Astrocyte of the cerebellum (primary cell): Measurements from ENCODE around the gene MAG.

Experiments used
- DNase-seq: peaks from one replicate; pipeline ENCODE4 v3.0.0-alpha.2; 2011; ENCODE audit warnings: low read depth
- H3K4me3 ChIP-seq: 2 replicates; pipeline ENCODE4 v1.5.1; 2011; ENCODE audit warnings: mild to moderate bottlenecking, low read depth, low read length, moderate library complexity
- CTCF ChIP-seq: IDR thresholded peaks from 2 replicates; pipeline ENCODE4 v1.5.1; 2012; ENCODE audit warnings: low read length, low read depth, moderate library complexity, mild to moderate bottlenecking; ENCODE audit errors: missing control alignments
- in situ Hi-C: cut with HindIII; loops from 2 replicates; pipeline ENCODE4 v1.10.0; 2017; ENCODE audit warnings: low sequenced_read_pairs

MAG gene

GRCh38 chr19:35290381-35291127, 1.4 kb upstream of the MAG start:
- H3K4me3 ChIP-seq: no peak overlapping the region
- TF ChIP-seq CTCF: no peak
- no peak for DNase-seq
- in situ Hi-C loops: no loop called here

GRCh38 chr19:35291259-35291658, 702 bp upstream of the MAG start:
- no peak for DNase-seq
- no peak overlapping the region for H3K4me3 ChIP-seq
- no peak for TF ChIP-seq CTCF
- in situ Hi-C loops: no loop called here

DNA sequence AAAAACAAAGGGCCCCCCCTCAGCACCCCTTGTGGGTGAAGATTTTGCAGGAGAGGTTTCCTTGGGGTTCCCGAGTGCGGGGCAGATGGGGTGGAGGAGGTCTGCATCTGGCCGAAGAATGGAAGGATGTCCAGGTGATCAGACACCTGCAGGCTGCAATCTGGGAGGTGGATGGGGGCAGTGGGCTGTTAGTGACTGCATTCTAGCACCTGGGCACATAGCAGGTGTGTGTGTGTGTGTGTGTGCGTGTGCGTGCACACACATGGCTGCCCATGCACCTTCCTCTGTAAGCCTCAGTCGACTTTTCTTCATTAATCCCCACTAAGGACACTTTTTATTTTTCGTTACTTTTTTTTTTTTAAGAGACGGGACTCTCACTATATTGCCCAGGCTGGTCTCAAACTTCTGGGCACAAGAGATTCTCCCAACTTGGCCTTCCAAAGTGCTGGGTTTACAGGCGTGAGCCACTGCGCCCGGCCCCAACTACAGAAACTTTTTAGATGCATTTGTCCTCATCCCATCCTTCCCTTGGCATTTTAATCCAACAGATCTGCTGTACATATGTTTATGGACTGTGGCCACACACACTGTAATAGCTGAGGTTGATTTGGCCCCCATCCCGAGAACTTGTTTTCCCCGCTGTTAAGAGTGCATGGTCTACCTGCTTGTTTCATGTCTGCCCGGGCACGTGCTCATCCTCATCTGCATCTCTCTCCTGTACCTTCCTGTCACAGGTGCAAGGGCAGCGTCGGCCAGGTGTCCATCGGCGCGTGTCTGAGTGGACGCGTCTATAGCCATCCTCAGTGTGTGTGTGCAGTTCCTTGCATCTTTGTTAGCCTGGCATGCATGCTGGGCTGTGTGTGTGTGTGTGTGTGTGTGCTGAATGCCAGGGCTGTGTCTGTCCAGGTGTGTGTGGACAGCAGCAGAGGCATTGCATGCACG, 731 bp downstream of the MAG start:
- DNase-seq: no peak
- H3K4me3 ChIP-seq: no peak overlapping the region
- in situ Hi-C loops: no loop called here
- no peak for TF ChIP-seq CTCF

GRCh38 chr19:35293363-35293739, 1.4 kb downstream of the MAG start:
- no peak for TF ChIP-seq CTCF

GRCh38 chr19:35293808-35294207, 1.8 kb downstream of the MAG start:
- DNase-seq: no peak
- H3K4me3 ChIP-seq: no peak overlapping the region
- no peak for TF ChIP-seq CTCF
- in situ Hi-C loops: no loop called here

More at GRCh38 chr19:35293363-35293739, 1.4 kb downstream of the MAG start:
- no peak for DNase-seq
- in situ Hi-C loops: no loop called here
- no peak overlapping the region for H3K4me3 ChIP-seq

GRCh38 chr19:35294328-35294727, 2.4 kb downstream of the MAG start:
- DNase-seq: no peak
- in situ Hi-C loops: no loop called here
- no peak overlapping the region for H3K4me3 ChIP-seq
- TF ChIP-seq CTCF: no peak
